ENCODE measurements around the gene DNAL1. TPM values are rescaled to one million over a fixed set of nuclear protein-coding genes. Genes with fewer than 3 reads are reported as not detected.

DNAL1 gene
- total and polyA plus RNA-seq, 10 of the 15 experiments (the other 5 are each of a cell fraction or from before 2014, with no cell fraction given): 2.4 to 18.2 (median 7.4) TPM

- WGBS (ENCODE audit: insufficient coverage, insufficient replicate concordance, low lambda C conversion rate, missing lambda C conversion rate): 66% methylated on average over 12 of the region's 12 CpGs
- FAIRE-seq: no peak
- TF ChIP-seq CTCF (IDR thresholded peaks at IDR 0.05 in 2 of 3, conservative IDR thresholded peaks at IDR 0.05 in 1 of 3; ENCODE audit: control insufficient read depth in 2 of 3, extremely low read depth in 1 of 3, insufficient read depth in 1 of 3, low read depth in 3 of 3, low read length in 3 of 3) (peak in 1 of 3 experiments; percentile 36; a peak in 2 of 6 replicates), USF1 (IDR thresholded peaks at IDR 0.05; ENCODE audit: borderline replicate concordance, extremely low read length, insufficient read depth, low read depth, low read length) (no peak), PKNOX1 (IDR thresholded peaks at IDR 0.05) (peak; percentile 71), SIN3A (IDR thresholded peaks at IDR 0.05; ENCODE audit: low read depth, low read length) (no peak)
- Histone ChIP-seq H3K36me3 (ENCODE audit: control insufficient read depth in 2 of 2, insufficient read depth in 2 of 2, low read length in 1 of 2) (peaks cover 64 to 88% of the 10 kb centered on the region in 2 experiments), H3K4me3 (no peak overlapping the region), H3K9me3 (replicated peaks; ENCODE audit: control insufficient read depth, insufficient read depth, low read length) (no peaks in the 10 kb centered on the region), H4K20me1 (ENCODE audit: control insufficient read depth, insufficient read depth) (peaks cover 6% of the 10 kb centered on the region), H3K4me1 (ENCODE audit: control insufficient read depth, insufficient read depth, low read length) (no peaks in the 10 kb centered on the region), H3K9ac (ENCODE audit: control insufficient read depth, insufficient read depth, low read length) (no peak overlapping the region; the same call in 1 of the 2 replicates), H2AFZ (ENCODE audit: control insufficient read depth, low read depth, low read length) (no peak overlapping the region), H3K79me2 (ENCODE audit: control insufficient read depth, insufficient read depth, low read length) (peaks cover 5% of the 10 kb centered on the region), H3K27me3 (replicated peaks in 1 of 2; ENCODE audit: control insufficient read depth in 2 of 2, insufficient read depth in 2 of 2, low read length in 1 of 2) (no peaks in the 10 kb centered on the region), H3K27ac (ENCODE audit: control insufficient read depth, insufficient read depth) (no peak overlapping the region), H3K4me2 (ENCODE audit: control insufficient read depth, insufficient read depth) (no peak overlapping the region)
- ChIA-PET SMC1A (ENCODE audit: uncharacterized antibody, unreplicated experiment) (interaction anchor here (0.6 to 1.8 kb wide), 9 partner anchors 8 to 405 kb away, joined by 3 to 8 read pairs (median 3); no protein-coding TSS in a partner anchor), CTCF (interaction anchor here (0.6 to 1.9 kb wide), 5 partner anchors 11 to 102 kb away, joined by 3 to 8 read pairs (median 4); no protein-coding TSS in a partner anchor), RAD21 (ENCODE audit: unreplicated experiment) (interaction anchor here (0.7 to 2.0 kb wide), 5 partner anchors 9 to 103 kb away, joined by 3 to 4 read pairs (median 3); no protein-coding TSS in a partner anchor), POLR2A (interaction anchor here (0.6 to 1.4 kb wide), 2 partner anchors 26 to 316 kb away, joined by 3 read pairs; no protein-coding TSS in a partner anchor)
- in situ Hi-C loops (cut with MboI) (no loop called here), intact Hi-C loops (cut with micrococcal nuclease; ENCODE audit: unreplicated experiment) (no loop called here)
- ATAC-seq: no peak
- BruUV-seq (replicated peaks): no TSS peak
- DNase-seq (ENCODE audit: low read depth, low spot score): no peak
Measured at GRCh38 chr14:73723797-73724661, 79.2 kb downstream of the DNAL1 start.

Data from GM12878 (cell line).